ENCODE results near the gene NR2C2AP. TPM values are rescaled to one million over a fixed set of nuclear protein-coding genes. Genes with fewer than 3 reads are reported as not detected.

Gene NR2C2AP
- total and polyA plus RNA-seq, 2 of the 13 experiments (the other 11 are each of a cell fraction or from before 2014, with no cell fraction given) = 12.2 to 26.8 TPM

GRCh38 chr19:19192078-19192882 is 10.9 kb downstream of the NR2C2AP start, which contains the start of the genes BORCS8 and RFXANK (continued):
- TF ChIP-seq ZBED4 (CRISPR knock-in tag; IDR thresholded peaks at IDR 0.05; ENCODE audit: borderline replicate concordance) (peak; percentile 72; the same call in 1 of the 2 replicates), KLF12 (CRISPR knock-in tag; IDR thresholded peaks at IDR 0.05; ENCODE audit: borderline replicate concordance) (no peak), SMAD1 (CRISPR knock-in tag; IDR thresholded peaks at IDR 0.05; ENCODE audit: borderline replicate concordance, low read depth) (peak; percentile 50; the same call in 1 of the 2 replicates), ZNF484 (CRISPR knock-in tag; IDR thresholded peaks at IDR 0.05; ENCODE audit: borderline replicate concordance, low read depth) (0 out of 2 replicates have a peak, but pooled peaks have one; percentile 49), DBP (CRISPR knock-in tag; IDR thresholded peaks at IDR 0.05; ENCODE audit: not compliant biosample characterization) (no peak), GPBP1L1 (CRISPR knock-in tag; IDR thresholded peaks at IDR 0.05) (no peak), MAX (IDR thresholded peaks at IDR 0.05) (peak; percentile 80), ZNF782 (CRISPR knock-in tag; IDR thresholded peaks at IDR 0.05; ENCODE audit: borderline replicate concordance) (0 out of 2 replicates have a peak, but pooled peaks have one; percentile 68), EED (CRISPR knock-in tag; IDR thresholded peaks at IDR 0.05) (peak; percentile 87), ZFP41 (CRISPR knock-in tag; IDR thresholded peaks at IDR 0.05; ENCODE audit: borderline replicate concordance) (no peak), RBM39 (IDR thresholded peaks at IDR 0.05; ENCODE audit: low read depth, low read length, poor library complexity, severe bottlenecking) (peak; percentile 97), KAT8 (CRISPR knock-in tag; IDR thresholded peaks at IDR 0.05) (peak; percentile 96), DMAP1 (CRISPR knock-in tag; IDR thresholded peaks at IDR 0.05) (peak; percentile 78), DPF2 (CRISPR knock-in tag; IDR thresholded peaks at IDR 0.05; ENCODE audit: borderline replicate concordance, low read depth) (no peak), SMC3 (IDR thresholded peaks at IDR 0.05; ENCODE audit: low read length) (no peak), ZNF710 (CRISPR knock-in tag; IDR thresholded peaks at IDR 0.05; ENCODE audit: borderline replicate concordance) (peak; percentile 64; the same call in 1 of the 2 replicates), ZBTB26 (CRISPR knock-in tag; IDR thresholded peaks at IDR 0.05; ENCODE audit: borderline replicate concordance) (no peak), BRD4 (CRISPR knock-in tag; IDR thresholded peaks at IDR 0.05) (no peak)

Measured in HepG2 (cell line).